Loucy (cell line): ENCODE data around the gene DOCK10.

Source experiments
- H2AFZ ChIP-seq: fragments of 200-600 bp; sonication (generic); 2 replicates; pipeline ENCODE4 v1.6.0; 2016; ENCODE audit warnings: antibody characterized with exemption, mild to moderate bottlenecking, low read length, moderate library complexity
- H3F3A ChIP-seq: fragments of 200-600 bp; 2 replicates; pipeline ENCODE4 v1.6.0; 2016; ENCODE audit warnings: antibody characterized with exemption, low read depth, mild to moderate bottlenecking
- H3K27me3 ChIP-seq: fragments of 200-600 bp; sonication (generic); 2 replicates; pipeline ENCODE4 v1.6.1; 2014; ENCODE audit warnings: low read length, mild to moderate bottlenecking; ENCODE audit not compliant: insufficient read depth, poor library complexity, severe bottlenecking
- H3K36me3 ChIP-seq: fragments of 200-600 bp; sonication (generic); 2 replicates; pipeline ENCODE4 v1.6.1; 2016; ENCODE audit warnings: low read length; ENCODE audit not compliant: insufficient read depth
- H3K4me1 ChIP-seq: fragments of 200-600 bp; sonication (generic); 2 replicates; pipeline ENCODE4 v1.5.1; 2014; ENCODE audit warnings: low read length, mild to moderate bottlenecking; ENCODE audit not compliant: insufficient read depth, poor library complexity, severe bottlenecking
- H3K4me2 ChIP-seq: fragments of 200-600 bp; sonication (generic); 2 replicates; pipeline ENCODE4 v1.6.0; 2014; ENCODE audit warnings: antibody characterized with exemption, low read length, low read depth, mild to moderate bottlenecking; ENCODE audit not compliant: poor library complexity, severe bottlenecking
- H3K4me3 ChIP-seq: fragments of 200-600 bp; sonication (generic); 2 replicates; pipeline ENCODE4 v1.5.1; 2014; ENCODE audit warnings: low read length, mild to moderate bottlenecking, mixed read lengths; ENCODE audit not compliant: poor library complexity, severe bottlenecking
- H3K79me2 ChIP-seq: fragments of 200-600 bp; sonication (generic); 2 replicates; pipeline ENCODE4 v1.6.1; 2014; ENCODE audit warnings: low read length; ENCODE audit not compliant: insufficient read depth
- H3K9ac ChIP-seq: fragments of 200-600 bp; sonication (generic); 2 replicates; pipeline ENCODE4 v1.6.0; 2014; ENCODE audit warnings: mild to moderate bottlenecking, low read depth, low read length, moderate library complexity; ENCODE audit not compliant: poor library complexity, severe bottlenecking
- H3K9me2 ChIP-seq: fragments of 200-600 bp; sonication (generic); replicated peaks from 2 replicates; pipeline ENCODE4 v1.6.1; 2016; ENCODE audit warnings: low read depth, low read length, mixed read lengths
- H3K9me3 ChIP-seq: fragments of 200-600 bp; sonication (generic); 2 replicates; pipeline ENCODE4 v1.6.1; 2014; ENCODE audit warnings: mild to moderate bottlenecking, antibody characterized with exemption, low read length, low read depth; ENCODE audit not compliant: insufficient read depth
- H4K20me1 ChIP-seq: fragments of 200-600 bp; sonication (generic); 2 replicates; pipeline ENCODE4 v1.6.0; 2014; ENCODE audit warnings: antibody characterized with exemption, low read length, mild to moderate bottlenecking; ENCODE audit not compliant: insufficient read depth, poor library complexity, severe bottlenecking
- EZH2phosphoT487 ChIP-seq: fragments of 200-600 bp; IDR thresholded peaks from 2 replicates; pipeline ENCODE4 v1.6.1; 2018; ENCODE audit warnings: antibody characterized with exemption, mild to moderate bottlenecking, moderate library complexity, borderline replicate concordance
- TF ChIP-seq, protein P1 (sequence below): fragments of 200-600 bp; sonication (generic); conservative IDR thresholded peaks from 2 replicates; pipeline ENCODE4 v1.5.1; 2014; ENCODE audit warnings: mild to moderate bottlenecking, antibody characterized with exemption, low read length

The DOCK10 gene

DNA sequence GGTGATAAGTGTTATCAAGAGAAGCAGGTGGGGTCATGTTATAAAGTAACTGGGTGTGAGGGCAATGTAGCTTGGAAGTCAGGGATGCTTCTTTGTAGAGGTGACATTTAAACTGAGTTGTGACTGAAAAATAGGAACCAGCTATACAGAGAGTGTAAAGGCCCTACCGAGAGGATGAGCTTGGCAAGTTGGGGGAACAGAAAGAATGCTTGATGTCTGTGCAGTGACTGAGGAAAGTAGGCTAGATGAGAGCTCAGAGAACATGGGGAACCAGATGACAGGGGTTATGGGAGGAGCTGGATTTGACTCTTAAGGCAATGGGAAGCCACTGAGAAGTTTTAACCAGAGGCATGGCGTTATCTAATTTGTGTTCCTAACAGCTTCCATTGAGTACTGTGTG lies 115.3 kb downstream of the DOCK10 start:
- Histone ChIP-seq H3K9ac (no peak overlapping the region), H3F3A (no peaks in the 10 kb centered on the region), H3K4me1 (peaks cover 79% of the 10 kb centered on the region), H2AFZ (no peak overlapping the region), H4K20me1 (peaks cover 12% of the 10 kb centered on the region), H3K36me3 (peaks cover 63% of the 10 kb centered on the region; the same call in 1 of the 2 replicates), H3K9me2 (no peaks in the 10 kb centered on the region), H3K27me3 (no peaks in the 10 kb centered on the region), H3K9me3 (no peaks in the 10 kb centered on the region), H3K4me2 (no peak overlapping the region), H3K4me3 (no peak overlapping the region), H3K79me2 (peaks cover 22% of the 10 kb centered on the region)
- TF ChIP-seq EZH2phosphoT487 = no peak
- TF ChIP-seq, protein P1, sequence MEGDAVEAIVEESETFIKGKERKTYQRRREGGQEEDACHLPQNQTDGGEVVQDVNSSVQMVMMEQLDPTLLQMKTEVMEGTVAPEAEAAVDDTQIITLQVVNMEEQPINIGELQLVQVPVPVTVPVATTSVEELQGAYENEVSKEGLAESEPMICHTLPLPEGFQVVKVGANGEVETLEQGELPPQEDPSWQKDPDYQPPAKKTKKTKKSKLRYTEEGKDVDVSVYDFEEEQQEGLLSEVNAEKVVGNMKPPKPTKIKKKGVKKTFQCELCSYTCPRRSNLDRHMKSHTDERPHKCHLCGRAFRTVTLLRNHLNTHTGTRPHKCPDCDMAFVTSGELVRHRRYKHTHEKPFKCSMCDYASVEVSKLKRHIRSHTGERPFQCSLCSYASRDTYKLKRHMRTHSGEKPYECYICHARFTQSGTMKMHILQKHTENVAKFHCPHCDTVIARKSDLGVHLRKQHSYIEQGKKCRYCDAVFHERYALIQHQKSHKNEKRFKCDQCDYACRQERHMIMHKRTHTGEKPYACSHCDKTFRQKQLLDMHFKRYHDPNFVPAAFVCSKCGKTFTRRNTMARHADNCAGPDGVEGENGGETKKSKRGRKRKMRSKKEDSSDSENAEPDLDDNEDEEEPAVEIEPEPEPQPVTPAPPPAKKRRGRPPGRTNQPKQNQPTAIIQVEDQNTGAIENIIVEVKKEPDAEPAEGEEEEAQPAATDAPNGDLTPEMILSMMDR = no peak

DNA sequence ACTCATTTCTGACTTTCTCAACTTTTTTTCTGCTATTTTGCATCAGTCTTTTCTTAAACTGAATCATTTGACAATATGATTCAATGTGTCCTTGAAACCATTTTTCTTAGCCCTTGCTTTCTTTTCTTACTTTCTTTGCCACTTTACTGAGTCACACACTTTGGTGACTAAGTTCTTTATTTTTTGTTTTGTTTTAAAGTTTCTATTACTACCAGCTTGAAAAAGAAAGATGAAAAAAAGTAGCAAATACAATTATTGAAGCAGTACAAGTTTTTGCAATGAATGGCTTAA lies 116.5 kb downstream of the DOCK10 start:
- TF ChIP-seq, protein P1 = no peak
- TF ChIP-seq EZH2phosphoT487 = no peak
- no peak overlapping the region for H3K9ac ChIP-seq

DNA sequence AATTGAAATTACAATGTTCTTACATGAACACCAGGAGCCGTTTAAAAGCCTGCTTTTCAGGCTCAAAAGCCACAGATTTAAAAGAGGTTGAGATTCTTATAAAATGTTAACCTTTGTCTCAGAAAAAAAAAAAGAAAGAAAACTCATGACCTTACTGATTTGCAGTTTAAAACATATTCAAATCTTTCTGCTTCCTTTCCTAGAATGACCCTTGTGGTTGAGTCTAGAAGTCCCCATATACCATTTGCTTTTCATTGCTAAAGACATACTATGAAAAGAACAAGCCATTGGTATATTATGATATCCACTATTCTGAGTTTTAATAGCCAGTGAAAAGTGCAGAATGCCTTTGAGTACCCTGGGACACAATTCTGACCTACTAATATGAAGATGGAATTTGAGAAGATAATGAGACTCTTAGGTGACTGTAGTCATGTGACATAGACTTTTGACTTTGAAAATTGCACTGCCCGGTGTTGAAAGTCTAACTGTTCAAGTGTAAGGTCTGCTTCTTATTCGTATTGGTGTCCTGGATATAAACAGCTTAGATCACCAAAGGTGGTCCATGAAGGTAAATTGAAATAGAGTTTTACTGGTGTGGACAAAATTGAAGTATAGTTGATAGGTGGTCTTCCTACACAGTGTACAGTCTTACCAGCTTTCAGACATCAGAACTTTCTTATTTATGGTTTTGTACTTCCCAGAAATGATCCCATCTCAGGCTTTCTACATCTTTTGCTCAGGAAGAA lies 117.0 kb downstream of the DOCK10 start:
- Histone ChIP-seq H3K4me1 (peaks cover 63% of the 10 kb centered on the region), H3K27me3 (no peaks in the 10 kb centered on the region), H3K9me2 (no peaks in the 10 kb centered on the region), H3F3A (no peaks in the 10 kb centered on the region), H4K20me1 (peaks cover 12% of the 10 kb centered on the region), H3K36me3 (peaks cover 53% of the 10 kb centered on the region; the same call in 1 of the 2 replicates), H3K9me3 (no peaks in the 10 kb centered on the region), H2AFZ (no peak overlapping the region), H3K4me3 (no peak overlapping the region), H3K4me2 (no peak overlapping the region), H3K9ac (no peak overlapping the region), H3K79me2 (peaks cover 19% of the 10 kb centered on the region; the same call in 1 of the 2 replicates)
- TF ChIP-seq EZH2phosphoT487 = no peak
- TF ChIP-seq, protein P1 = no peak

More for the DNA sequence above, 116.5 kb downstream of the DOCK10 start:
- H3K4me2 ChIP-seq = no peak overlapping the region
- H3K27me3 ChIP-seq = no peaks in the 10 kb centered on the region
- H2AFZ ChIP-seq = no peak overlapping the region
- H3K4me3 ChIP-seq = no peak overlapping the region
- H3K36me3 ChIP-seq = peaks cover 58% of the 10 kb centered on the region; the same call in 1 of the 2 replicates
- H3K79me2 ChIP-seq = peaks cover 19% of the 10 kb centered on the region; the same call in 1 of the 2 replicates
- peaks cover 68% of the 10 kb centered on the region for H3K4me1 ChIP-seq
- no peaks in the 10 kb centered on the region for H3K9me3 ChIP-seq
- no peaks in the 10 kb centered on the region for H3F3A ChIP-seq
- H3K9me2 ChIP-seq = no peaks in the 10 kb centered on the region
- peaks cover 12% of the 10 kb centered on the region for H4K20me1 ChIP-seq
